ENCODE measurements around the gene SLC12A7. TPM values are rescaled to one million over a fixed set of nuclear protein-coding genes. Genes with fewer than 3 reads are reported as not detected.

SLC12A7 gene
- total and polyA plus RNA-seq, 12 donors: 36.3 to 208 (median 143) TPM

- H3K4me1 ChIP-seq: peaks cover 0 to 33% (median 19%) of the 10 kb centered on the region in 9 donors
- TF ChIP-seq CTCF (IDR thresholded peaks at IDR 0.05): no peak
- H3K27ac ChIP-seq: no peak overlapping the region
- intact Hi-C loops (cut with DNase I): loop anchor here (1.0 to 10.0 kb wide), 11 partner anchors 30 to 219 kb away; partner anchors contain the start of gene NKD2 (in 5 of the 10)
- WGBS, 2 donors: 68 to 79% methylated on average over 15 of the region's 15 CpGs
- H3K9me3 ChIP-seq: no peaks in the 10 kb centered on the region
- no peaks in the 10 kb centered on the region for H3K36me3 ChIP-seq
- no peaks in the 10 kb centered on the region for H3K27me3 ChIP-seq
- H3K4me3 ChIP-seq: no peak overlapping the region
- ATAC-seq (peak in 3 of 8 donors; percentile 1 to 23 (median 1)), DNase-seq (peak in 1 of 2 donors; percentile 8)
Observed at GRCh38 chr5:1140818-1141189, 28.9 kb upstream of the SLC12A7 start.

GRCh38 chr5:1140171-1140817 lies 28.4 kb upstream of the SLC12A7 start:
- WGBS, 2 donors: 28 to 29% methylated on average over 23 of the region's 23 CpGs
- intact Hi-C loops (cut with DNase I): loop anchor here (1.0 to 10.0 kb wide), 11 partner anchors 29 to 218 kb away; partner anchors contain the start of gene NKD2 (in 5 of the 10)

GRCh38 chr5:1139331-1140170 lies 27.7 kb upstream of the SLC12A7 start:
- Histone ChIP-seq H3K27me3 (no peaks in the 10 kb centered on the region), H3K4me1 (peaks cover 0 to 35% (median 17%) of the 10 kb centered on the region in 9 donors), H3K9me3 (no peaks in the 10 kb centered on the region), H3K4me3 (no peak overlapping the region), H3K36me3 (no peaks in the 10 kb centered on the region), H3K27ac (no peak overlapping the region)
- intact Hi-C loops (cut with DNase I): loop anchor here (1.0 to 10.0 kb wide), 13 partner anchors 29 to 217 kb away; partner anchors contain the start of gene NKD2 (in 6 of the 10)
- ATAC-seq: peak in 2 of 8 donors; percentile 3 to 8
- WGBS, 2 donors: 89 to 90% methylated on average over 37 of the region's 37 CpGs
- DNase-seq: peak in 1 of 2 donors; percentile 11
- no peak for TF ChIP-seq CTCF (IDR thresholded peaks at IDR 0.05)

More at GRCh38 chr5:1140171-1140817, 28.4 kb upstream of the SLC12A7 start:
- peak; percentile 85 to 97 (median 94) for TF ChIP-seq CTCF (IDR thresholded peaks at IDR 0.05)
- no peaks in the 10 kb centered on the region for H3K27me3 ChIP-seq
- no peaks in the 10 kb centered on the region for H3K9me3 ChIP-seq
- peaks cover 0 to 33% (median 21%) of the 10 kb centered on the region in 9 donors for H3K4me1 ChIP-seq
- ATAC-seq: peak; percentile 77 to 91 (median 87)
- no peak overlapping the region for H3K27ac ChIP-seq
- no peak overlapping the region for H3K4me3 ChIP-seq
- no peaks in the 10 kb centered on the region for H3K36me3 ChIP-seq
- peak; percentile 86 to 87 for DNase-seq
